ENCODE data around the gene NAA35. TPM values are rescaled to one million over a fixed set of nuclear protein-coding genes. Genes with fewer than 3 reads are reported as not detected.

The NAA35 gene
- polyA plus RNA-seq, 1 of the 3 experiments (the other 2 are of a cell fraction) = 9.0 TPM

DNA sequence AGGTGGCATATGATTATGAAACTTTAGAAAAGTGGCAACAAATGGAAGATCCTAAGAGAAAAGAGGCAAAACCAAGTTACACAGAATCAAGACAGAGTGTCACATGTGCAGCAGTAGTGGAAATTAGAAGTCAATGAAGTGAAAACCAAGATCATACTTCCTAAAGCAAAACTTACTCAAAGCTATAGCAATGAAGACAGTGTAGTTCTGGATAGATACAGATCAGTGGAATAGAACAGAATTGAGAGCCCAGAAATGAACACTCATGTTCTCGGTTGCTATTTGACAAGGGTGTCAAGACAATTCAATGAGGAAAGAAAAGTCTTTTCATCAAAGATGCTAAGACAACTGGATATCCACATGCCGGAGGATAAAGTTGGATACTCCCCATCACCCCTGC is 43.5 kb downstream of the NAA35 start:
- 95% methylated on average over 2 of the region's 2 CpGs for WGBS (ENCODE audit: low lambda C conversion rate)
- ChIA-PET POLR2A (no interaction called here), CTCF (interaction anchor here (1.0 kb wide), 1 partner anchor 287 kb away, joined by 3 read pairs; no protein-coding TSS in a partner anchor)
- no peak overlapping the region for H3K4me2 ChIP-seq
- H3K79me2 ChIP-seq (ENCODE audit: insufficient read depth) = 0 out of 2 replicates have a peak, but pooled peaks cover 4% of the 10 kb centered on the region
- H3K27me3 ChIP-seq (ENCODE audit: insufficient read depth) = no peaks in the 10 kb centered on the region
- peaks cover 50 to 64% of the 10 kb centered on the region in 2 experiments for H3K36me3 ChIP-seq (replicated peaks in 1 of 2; ENCODE audit: control insufficient read depth in 1 of 2, insufficient read depth in 2 of 2, low read length in 1 of 2)
- H3F3A ChIP-seq (replicated peaks; ENCODE audit: insufficient read depth) = no peaks in the 10 kb centered on the region
- H3K27ac ChIP-seq (ENCODE audit: low read depth in 2 of 2, low read length in 1 of 2) = no peak overlapping the region
- H3K4me1 ChIP-seq (ENCODE audit: control insufficient read depth in 1 of 2, insufficient read depth in 2 of 2, low read depth in 1 of 2, low read length in 1 of 2) = no peaks in the 10 kb centered on the region
- TF ChIP-seq MXI1 (IDR thresholded peaks at IDR 0.05; ENCODE audit: low read depth, low read length) = no peak
- no peak for TF ChIP-seq FOXJ3 (CRISPR knock-in tag; IDR thresholded peaks at IDR 0.05)
- TF ChIP-seq TAF1 (IDR thresholded peaks at IDR 0.05; ENCODE audit: borderline replicate concordance, low read depth, low read length) = no peak
- no peak for TF ChIP-seq RCOR1 (IDR thresholded peaks at IDR 0.05; ENCODE audit: low read length)
- TF ChIP-seq SIN3A (IDR thresholded peaks at IDR 0.05; ENCODE audit: borderline replicate concordance, low read depth, low read length) = no peak
- no peak for TF ChIP-seq GABPA (IDR thresholded peaks at IDR 0.05; ENCODE audit: low read depth)
- TF ChIP-seq YY1 (IDR thresholded peaks at IDR 0.05; ENCODE audit: low read depth) = no peak
- no peaks in the 10 kb centered on the region for H3K9me3 ChIP-seq
- no peak overlapping the region for H3K9ac ChIP-seq
- no peaks in the 10 kb centered on the region; the same call in 1 of the 2 replicates for H3K9me2 ChIP-seq
- no peak overlapping the region for H3K4me3 ChIP-seq (ENCODE audit: low read depth in 2 of 2, low read length in 1 of 2)
- no peaks in the 10 kb centered on the region for H4K20me1 ChIP-seq (ENCODE audit: insufficient read depth)
- DNase-seq = no peak
- no peak overlapping the region for H2AFZ ChIP-seq (ENCODE audit: low read depth)

DNA sequence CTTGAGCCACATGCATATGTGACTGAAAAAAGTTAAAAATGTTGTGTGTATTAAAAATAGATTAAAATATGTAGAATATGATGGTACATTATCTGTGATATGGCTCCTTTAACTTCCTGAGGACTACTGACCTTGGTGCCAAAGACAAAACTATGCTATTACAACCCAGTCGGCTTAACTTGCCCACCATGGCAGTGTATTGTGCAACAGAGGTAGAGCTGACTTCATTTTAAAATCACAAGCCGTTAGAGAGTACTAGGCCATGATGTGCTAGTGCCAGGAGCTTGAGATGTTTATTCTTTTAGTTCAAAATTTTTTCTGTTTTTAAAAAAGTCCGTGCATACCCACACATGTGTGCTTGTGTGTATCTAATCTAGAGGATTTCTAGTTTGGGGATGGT is 46.3 kb downstream of the NAA35 start:
- ChIA-PET CTCF (no interaction called here), POLR2A (no interaction called here)
- TF ChIP-seq JUND (IDR thresholded peaks at IDR 0.05) (no peak), FOXM1 (IDR thresholded peaks at IDR 0.05; ENCODE audit: low read depth) (no peak), RCOR1 (IDR thresholded peaks at IDR 0.05; ENCODE audit: low read length) (no peak), CHD2 (IDR thresholded peaks at IDR 0.05; ENCODE audit: low read length, partially characterized antibody) (no peak), MEF2A (IDR thresholded peaks at IDR 0.05; ENCODE audit: borderline replicate concordance, low read depth) (no peak), NFIC (IDR thresholded peaks at IDR 0.05; ENCODE audit: borderline replicate concordance) (no peak), POLR2AphosphoS5 (IDR thresholded peaks at IDR 0.05; ENCODE audit: low read depth, low read length) (no peak), GABPA (IDR thresholded peaks at IDR 0.05; ENCODE audit: low read depth) (no peak), CTCF (IDR thresholded peaks at IDR 0.05) (no peak), FOXJ3 (CRISPR knock-in tag; IDR thresholded peaks at IDR 0.05) (no peak), RFX5 (IDR thresholded peaks at IDR 0.05; ENCODE audit: low read length) (no peak), YY1 (IDR thresholded peaks at IDR 0.05; ENCODE audit: low read depth) (no peak)
- TF ChIP-seq, protein P1, sequence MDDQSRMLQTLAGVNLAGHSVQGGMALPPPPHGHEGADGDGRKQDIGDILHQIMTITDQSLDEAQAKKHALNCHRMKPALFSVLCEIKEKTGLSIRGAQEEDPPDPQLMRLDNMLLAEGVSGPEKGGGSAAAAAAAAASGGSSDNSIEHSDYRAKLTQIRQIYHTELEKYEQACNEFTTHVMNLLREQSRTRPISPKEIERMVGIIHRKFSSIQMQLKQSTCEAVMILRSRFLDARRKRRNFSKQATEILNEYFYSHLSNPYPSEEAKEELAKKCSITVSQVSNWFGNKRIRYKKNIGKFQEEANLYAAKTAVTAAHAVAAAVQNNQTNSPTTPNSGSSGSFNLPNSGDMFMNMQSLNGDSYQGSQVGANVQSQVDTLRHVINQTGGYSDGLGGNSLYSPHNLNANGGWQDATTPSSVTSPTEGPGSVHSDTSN (IDR thresholded peaks at IDR 0.05) = no peak
- TF ChIP-seq, protein P2, sequence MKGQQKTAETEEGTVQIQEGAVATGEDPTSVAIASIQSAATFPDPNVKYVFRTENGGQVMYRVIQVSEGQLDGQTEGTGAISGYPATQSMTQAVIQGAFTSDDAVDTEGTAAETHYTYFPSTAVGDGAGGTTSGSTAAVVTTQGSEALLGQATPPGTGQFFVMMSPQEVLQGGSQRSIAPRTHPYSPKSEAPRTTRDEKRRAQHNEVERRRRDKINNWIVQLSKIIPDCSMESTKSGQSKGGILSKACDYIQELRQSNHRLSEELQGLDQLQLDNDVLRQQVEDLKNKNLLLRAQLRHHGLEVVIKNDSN (IDR thresholded peaks at IDR 0.05; ENCODE audit: borderline replicate concordance, low read depth) = no peak
- TF ChIP-seq, protein P3, sequence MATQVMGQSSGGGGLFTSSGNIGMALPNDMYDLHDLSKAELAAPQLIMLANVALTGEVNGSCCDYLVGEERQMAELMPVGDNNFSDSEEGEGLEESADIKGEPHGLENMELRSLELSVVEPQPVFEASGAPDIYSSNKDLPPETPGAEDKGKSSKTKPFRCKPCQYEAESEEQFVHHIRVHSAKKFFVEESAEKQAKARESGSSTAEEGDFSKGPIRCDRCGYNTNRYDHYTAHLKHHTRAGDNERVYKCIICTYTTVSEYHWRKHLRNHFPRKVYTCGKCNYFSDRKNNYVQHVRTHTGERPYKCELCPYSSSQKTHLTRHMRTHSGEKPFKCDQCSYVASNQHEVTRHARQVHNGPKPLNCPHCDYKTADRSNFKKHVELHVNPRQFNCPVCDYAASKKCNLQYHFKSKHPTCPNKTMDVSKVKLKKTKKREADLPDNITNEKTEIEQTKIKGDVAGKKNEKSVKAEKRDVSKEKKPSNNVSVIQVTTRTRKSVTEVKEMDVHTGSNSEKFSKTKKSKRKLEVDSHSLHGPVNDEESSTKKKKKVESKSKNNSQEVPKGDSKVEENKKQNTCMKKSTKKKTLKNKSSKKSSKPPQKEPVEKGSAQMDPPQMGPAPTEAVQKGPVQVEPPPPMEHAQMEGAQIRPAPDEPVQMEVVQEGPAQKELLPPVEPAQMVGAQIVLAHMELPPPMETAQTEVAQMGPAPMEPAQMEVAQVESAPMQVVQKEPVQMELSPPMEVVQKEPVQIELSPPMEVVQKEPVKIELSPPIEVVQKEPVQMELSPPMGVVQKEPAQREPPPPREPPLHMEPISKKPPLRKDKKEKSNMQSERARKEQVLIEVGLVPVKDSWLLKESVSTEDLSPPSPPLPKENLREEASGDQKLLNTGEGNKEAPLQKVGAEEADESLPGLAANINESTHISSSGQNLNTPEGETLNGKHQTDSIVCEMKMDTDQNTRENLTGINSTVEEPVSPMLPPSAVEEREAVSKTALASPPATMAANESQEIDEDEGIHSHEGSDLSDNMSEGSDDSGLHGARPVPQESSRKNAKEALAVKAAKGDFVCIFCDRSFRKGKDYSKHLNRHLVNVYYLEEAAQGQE (IDR thresholded peaks at IDR 0.05; ENCODE audit: low read depth, low read length) = no peak
- TF ChIP-seq, protein P4, sequence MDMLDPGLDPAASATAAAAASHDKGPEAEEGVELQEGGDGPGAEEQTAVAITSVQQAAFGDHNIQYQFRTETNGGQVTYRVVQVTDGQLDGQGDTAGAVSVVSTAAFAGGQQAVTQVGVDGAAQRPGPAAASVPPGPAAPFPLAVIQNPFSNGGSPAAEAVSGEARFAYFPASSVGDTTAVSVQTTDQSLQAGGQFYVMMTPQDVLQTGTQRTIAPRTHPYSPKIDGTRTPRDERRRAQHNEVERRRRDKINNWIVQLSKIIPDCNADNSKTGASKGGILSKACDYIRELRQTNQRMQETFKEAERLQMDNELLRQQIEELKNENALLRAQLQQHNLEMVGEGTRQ (IDR thresholded peaks at IDR 0.05; ENCODE audit: borderline replicate concordance, low read depth, low read length) = no peak

More for the DNA sequence above, 46.3 kb downstream of the NAA35 start:
- H3K79me2 ChIP-seq (ENCODE audit: insufficient read depth) = 0 out of 2 replicates have a peak, but pooled peaks cover 4% of the 10 kb centered on the region
- H2AFZ ChIP-seq (ENCODE audit: low read depth) = no peak overlapping the region
- WGBS (ENCODE audit: low lambda C conversion rate) = 93% methylated on average over 2 of the region's 3 CpGs
- no peak overlapping the region for H3K4me2 ChIP-seq
- no peak overlapping the region for H3K4me3 ChIP-seq (ENCODE audit: low read depth in 2 of 2, low read length in 1 of 2)
- H3K27ac ChIP-seq (ENCODE audit: low read depth in 2 of 2, low read length in 1 of 2) = no peak overlapping the region
- no peaks in the 10 kb centered on the region for H3F3A ChIP-seq (replicated peaks; ENCODE audit: insufficient read depth)
- no peak for DNase-seq
- no peak overlapping the region for H3K9ac ChIP-seq
- H3K9me3 ChIP-seq = no peaks in the 10 kb centered on the region
- no peaks in the 10 kb centered on the region for H3K27me3 ChIP-seq (ENCODE audit: insufficient read depth)
- H4K20me1 ChIP-seq (ENCODE audit: insufficient read depth) = no peaks in the 10 kb centered on the region
- H3K36me3 ChIP-seq (replicated peaks in 1 of 2; ENCODE audit: control insufficient read depth in 1 of 2, insufficient read depth in 2 of 2, low read length in 1 of 2) = peaks cover 24 to 45% of the 10 kb centered on the region in 2 experiments
- no peaks in the 10 kb centered on the region for H3K4me1 ChIP-seq (ENCODE audit: control insufficient read depth in 1 of 2, insufficient read depth in 2 of 2, low read depth in 1 of 2, low read length in 1 of 2)
- H3K9me2 ChIP-seq = no peaks in the 10 kb centered on the region; the same call in 1 of the 2 replicates

All from SK-N-SH (cell line).